ENCODE measurements around the gene GABRA5. TPM values are rescaled to one million over a fixed set of nuclear protein-coding genes. Genes with fewer than 3 reads are reported as not detected.

The GABRA5 gene
- total and polyA plus RNA-seq, 2 of the 13 experiments (the other 11 are each of a cell fraction or from before 2014, with no cell fraction given), result not detected

DNA sequence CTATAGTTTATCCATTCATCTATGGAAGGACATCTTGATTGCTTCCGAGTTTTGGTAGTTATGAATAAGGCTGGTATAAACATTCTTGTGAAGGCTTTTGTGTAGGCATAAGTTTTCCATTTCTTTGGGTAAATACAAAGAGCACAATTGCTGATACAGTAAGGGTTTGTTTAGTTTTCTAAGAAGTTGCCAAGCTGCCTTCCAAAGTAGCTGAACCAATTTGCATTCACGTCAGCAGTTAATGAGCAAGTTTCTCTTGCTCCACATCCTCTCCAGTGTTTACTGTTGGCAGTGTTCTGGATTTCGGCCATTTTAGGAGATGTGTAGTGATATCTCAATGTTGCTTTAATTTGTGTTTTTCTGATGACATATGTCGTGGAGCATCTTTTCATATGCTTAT, 34.2 kb downstream of the GABRA5 start:
- no peak for FAIRE-seq
- no peaks in the 10 kb centered on the region for H3K27me3 ChIP-seq (ENCODE audit: control insufficient read depth in 1 of 2, insufficient read depth in 2 of 2, low read length in 2 of 2)
- H3K79me2 ChIP-seq (ENCODE audit: insufficient read depth, low read length), result no peaks in the 10 kb centered on the region
- no peak for DNase-seq (ENCODE audit: low spot score)
- in situ Hi-C loops (cut with HindIII; ENCODE audit: extremely low pct_ligation_motif_present, low pct_unique_long_range_greater_than_20kb), result no loop called here
- under 1% methylated on average over 4 of the region's 4 CpGs for WGBS (ENCODE audit: low lambda C conversion rate)
- TF ChIP-seq, protein P1, sequence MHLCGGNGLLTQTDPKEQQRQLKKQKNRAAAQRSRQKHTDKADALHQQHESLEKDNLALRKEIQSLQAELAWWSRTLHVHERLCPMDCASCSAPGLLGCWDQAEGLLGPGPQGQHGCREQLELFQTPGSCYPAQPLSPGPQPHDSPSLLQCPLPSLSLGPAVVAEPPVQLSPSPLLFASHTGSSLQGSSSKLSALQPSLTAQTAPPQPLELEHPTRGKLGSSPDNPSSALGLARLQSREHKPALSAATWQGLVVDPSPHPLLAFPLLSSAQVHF (CRISPR knock-in tag; IDR thresholded peaks at IDR 0.05), result no peak
- no peak for TF ChIP-seq KMT2B (CRISPR knock-in tag; IDR thresholded peaks at IDR 0.05)
- no peak for TF ChIP-seq ZNF703 (CRISPR knock-in tag; IDR thresholded peaks at IDR 0.05; ENCODE audit: borderline replicate concordance)
- no TSS peak for BruUV-seq (replicated peaks)
- no peak for ATAC-seq
- H3K4me3 ChIP-seq (replicated peaks in 1 of 3; ENCODE audit: insufficient read depth in 1 of 3, low read depth in 2 of 3, low read length in 3 of 3), result no peak overlapping the region
- H3K9ac ChIP-seq (ENCODE audit: insufficient read depth, low read depth, low read length), result no peak overlapping the region
- H2AFZ ChIP-seq (ENCODE audit: low read length), result no peak overlapping the region
- H3K36me3 ChIP-seq (replicated peaks in 1 of 2; ENCODE audit: control insufficient read depth in 1 of 2, insufficient read depth in 2 of 2, low read length in 2 of 2), result no peaks in the 10 kb centered on the region
- H4K20me1 ChIP-seq (ENCODE audit: insufficient read depth, low read length), result no peaks in the 10 kb centered on the region
- peaks cover 34% of the 10 kb centered on the region for H3K9me3 ChIP-seq (ENCODE audit: low read length)
- ChIA-PET POLR2A (no interaction called here), CTCF (ENCODE audit: low intra/inter-chr PET ratio, low total read pairs) (no interaction called here)
- no peak overlapping the region for H3K27ac ChIP-seq (ENCODE audit: extremely low read length, insufficient read depth, low read length)
- no peak overlapping the region for H3K4me2 ChIP-seq (ENCODE audit: low read depth, low read length)
- no peaks in the 10 kb centered on the region for H3K4me1 ChIP-seq (ENCODE audit: insufficient read depth, low read length)
- intact Hi-C loops (cut with micrococcal nuclease; ENCODE audit: unreplicated experiment), result no loop called here

DNA sequence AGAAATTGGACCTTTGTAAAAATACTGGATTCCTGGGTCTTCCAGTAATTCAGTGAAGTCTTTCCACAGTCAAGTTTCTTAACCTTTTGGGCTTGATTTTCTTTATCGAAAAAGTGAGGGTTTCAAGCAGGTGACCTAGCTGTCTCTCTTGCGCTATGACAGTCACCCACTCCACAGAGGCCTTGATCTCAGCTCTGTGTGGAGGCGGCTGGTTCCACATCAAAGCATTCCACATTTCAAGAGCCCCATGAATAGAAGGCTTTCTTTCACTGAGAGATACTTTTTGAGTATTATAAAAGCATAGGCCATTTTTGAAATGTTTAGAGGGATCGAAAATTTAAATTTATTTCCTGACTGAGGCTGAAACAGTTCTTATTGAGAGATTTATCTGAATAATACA, 43.9 kb downstream of the GABRA5 start:
- POLR2A ChIA-PET, result no interaction called here
- TF ChIP-seq FOXK2 (IDR thresholded peaks at IDR 0.05) (no peak), ZNF224 (CRISPR knock-in tag; IDR thresholded peaks at IDR 0.05) (no peak), EEA1 (CRISPR knock-in tag; IDR thresholded peaks at IDR 0.05; ENCODE audit: borderline replicate concordance) (no peak), NFKB2 (CRISPR knock-in tag; IDR thresholded peaks at IDR 0.05; ENCODE audit: borderline replicate concordance) (no peak), SMAD1 (CRISPR knock-in tag; IDR thresholded peaks at IDR 0.05; ENCODE audit: borderline replicate concordance, low read depth) (no peak), CBX2 (IDR thresholded peaks at IDR 0.05; ENCODE audit: low read depth, low read length) (no peak), CBX2 (CRISPR knock-in tag; IDR thresholded peaks at IDR 0.05; ENCODE audit: low read depth) (no peak), ZNF329 (CRISPR knock-in tag; IDR thresholded peaks at IDR 0.05; ENCODE audit: low read depth) (no peak)
- TF ChIP-seq, protein P2, sequence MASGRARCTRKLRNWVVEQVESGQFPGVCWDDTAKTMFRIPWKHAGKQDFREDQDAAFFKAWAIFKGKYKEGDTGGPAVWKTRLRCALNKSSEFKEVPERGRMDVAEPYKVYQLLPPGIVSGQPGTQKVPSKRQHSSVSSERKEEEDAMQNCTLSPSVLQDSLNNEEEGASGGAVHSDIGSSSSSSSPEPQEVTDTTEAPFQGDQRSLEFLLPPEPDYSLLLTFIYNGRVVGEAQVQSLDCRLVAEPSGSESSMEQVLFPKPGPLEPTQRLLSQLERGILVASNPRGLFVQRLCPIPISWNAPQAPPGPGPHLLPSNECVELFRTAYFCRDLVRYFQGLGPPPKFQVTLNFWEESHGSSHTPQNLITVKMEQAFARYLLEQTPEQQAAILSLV (CRISPR knock-in tag; IDR thresholded peaks at IDR 0.05; ENCODE audit: borderline replicate concordance), result no peak

More for the DNA sequence above, 43.9 kb downstream of the GABRA5 start:
- Histone ChIP-seq H3K4me2 (ENCODE audit: low read depth, low read length) (no peak overlapping the region), H3K4me3 (replicated peaks in 1 of 3; ENCODE audit: insufficient read depth in 1 of 3, low read depth in 2 of 3, low read length in 3 of 3) (no peak overlapping the region), H3K27ac (ENCODE audit: extremely low read length, insufficient read depth, low read length) (no peak overlapping the region), H3K36me3 (replicated peaks in 1 of 2; ENCODE audit: control insufficient read depth in 1 of 2, insufficient read depth in 2 of 2, low read length in 2 of 2) (no peaks in the 10 kb centered on the region), H3K79me2 (ENCODE audit: insufficient read depth, low read length) (no peaks in the 10 kb centered on the region), H3K4me1 (ENCODE audit: insufficient read depth, low read length) (no peaks in the 10 kb centered on the region), H3K27me3 (ENCODE audit: control insufficient read depth in 1 of 2, insufficient read depth in 2 of 2, low read length in 2 of 2) (no peaks in the 10 kb centered on the region), H3K9ac (ENCODE audit: insufficient read depth, low read depth, low read length) (no peak overlapping the region), H4K20me1 (ENCODE audit: insufficient read depth, low read length) (no peaks in the 10 kb centered on the region), H3K9me3 (ENCODE audit: low read length) (peaks cover 23% of the 10 kb centered on the region), H2AFZ (ENCODE audit: low read length) (no peak overlapping the region)
- CTCF ChIA-PET (ENCODE audit: low intra/inter-chr PET ratio, low total read pairs), result no interaction called here
- in situ Hi-C loops (cut with HindIII; ENCODE audit: extremely low pct_ligation_motif_present, low pct_unique_long_range_greater_than_20kb), result no loop called here
- intact Hi-C loops (cut with micrococcal nuclease; ENCODE audit: unreplicated experiment), result no loop called here
- no peak for ATAC-seq
- peak; percentile 5 for DNase-seq (ENCODE audit: low spot score)
- BruUV-seq (replicated peaks), result no TSS peak
- 22% methylated on average over 4 of the region's 4 CpGs for WGBS (ENCODE audit: low lambda C conversion rate)
- FAIRE-seq, result no peak

All from HepG2 (cell line).